Urinary bladder (tissue), 4 donors: ENCODE data around the gene PTPN14. TPM values are rescaled to one million over a fixed set of nuclear protein-coding genes. Genes with fewer than 3 reads are reported as not detected.
"Not testable (repeated sequence)": the region's sequence is repeated elsewhere in the genome, so short reads cannot be mapped to it uniquely, and the experiment has no call there.

Experiments used
- DNase-seq: peaks from one replicate; pipeline ENCODE4 v3.0.0-alpha.2; 2015; ENCODE audit errors: extremely low spot score
- H3K27ac ChIP-seq: one replicate; pipeline ENCODE4 v1.5.1; 2013; ENCODE audit warnings: low read depth, mild to moderate bottlenecking, moderate library complexity
- H3K36me3 ChIP-seq: one replicate; pipeline ENCODE4 v1.6.1; 2013; ENCODE audit warnings: mild to moderate bottlenecking, moderate library complexity; ENCODE audit not compliant: insufficient read depth
- H3K4me1 ChIP-seq: one replicate; pipeline ENCODE4 v1.6.1; 2013; ENCODE audit warnings: mild to moderate bottlenecking, moderate library complexity; ENCODE audit not compliant: insufficient read depth
- H3K4me3 ChIP-seq: one replicate; pipeline ENCODE4 v1.5.1; 2013; ENCODE audit warnings: low read depth, low read length
- WGBS: extraction: QIAGEN DNeasy Blood & Tissue Kit; methylation state at CpG from one replicate; pipeline ENCODE4 v1.1.7; 2013; 5-methylcytosine and 5-hydroxymethylcytosine counted together
- polyA plus RNA-seq: library from polyadenylated mRNA; stranded (reverse); fragments of 200-250 nt; gene quantifications from one replicate; pipeline ENCODE4 v1.2.3, GENCODE V29; 2013
- total RNA-seq: library from RNA; depleted of rRNA; stranded (reverse); fragments of >200 nt; gene quantifications from one replicate; pipeline ENCODE4 v1.2.3, GENCODE V29; 2014
- donor health status: healthy with polysubstance abuse.
- donor health status: healthy.

Gene PTPN14
- total and polyA plus RNA-seq, 2 donors: 9.0 to 39.2 TPM

DNA sequence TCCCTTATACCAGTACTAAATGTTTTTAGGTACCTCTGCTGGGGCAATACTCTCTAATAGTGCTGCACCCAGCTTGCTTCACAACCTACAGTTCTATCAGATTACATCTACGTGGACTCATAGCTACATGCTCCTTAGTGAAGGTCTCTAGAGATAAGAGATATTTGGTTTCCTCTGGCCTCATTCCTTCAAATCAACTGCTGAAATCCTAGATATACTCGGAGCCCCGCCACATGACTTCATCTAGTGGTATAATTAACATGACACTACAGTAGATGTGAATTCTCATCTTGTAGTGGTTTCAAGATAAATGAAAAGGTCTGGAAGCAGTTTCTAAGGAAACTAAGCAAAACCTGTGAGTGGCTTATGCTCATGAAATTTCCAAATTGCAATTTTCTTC is 155.1 kb downstream of the PTPN14 start:
- Histone ChIP-seq H3K4me1 (no peaks in the 10 kb centered on the region), H3K36me3 (peaks cover 3% of the 10 kb centered on the region), H3K27ac (no peak overlapping the region), H3K4me3 (no peak overlapping the region)
- DNase-seq: no peak
- 86% methylated on average over 3 of the region's 3 CpGs for WGBS

DNA sequence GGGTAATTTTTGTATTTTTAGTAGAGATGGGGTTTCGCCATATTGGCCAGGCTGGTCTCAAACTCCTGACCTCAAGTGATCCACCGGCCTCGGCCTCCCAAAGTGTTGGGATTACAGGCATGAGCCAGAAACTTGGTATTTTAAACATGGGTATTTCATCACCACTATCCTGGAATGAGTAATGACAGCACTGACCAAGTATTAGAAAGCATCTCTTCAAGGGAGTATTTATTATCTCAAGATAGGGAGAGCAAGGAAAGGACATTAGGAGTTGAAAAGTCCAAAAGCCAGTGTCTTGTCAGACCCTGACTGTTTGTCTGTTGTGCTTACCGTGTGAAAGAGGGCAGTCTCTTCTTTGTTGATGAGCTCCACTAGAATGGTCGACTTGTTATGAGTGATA is 156.8 kb downstream of the PTPN14 start:
- 88% methylated on average over 5 of the region's 5 CpGs for WGBS
- not testable (repeated sequence) for H3K4me3 ChIP-seq, DNase-seq, H3K27ac ChIP-seq, H3K4me1 ChIP-seq, H3K36me3 ChIP-seq

DNA sequence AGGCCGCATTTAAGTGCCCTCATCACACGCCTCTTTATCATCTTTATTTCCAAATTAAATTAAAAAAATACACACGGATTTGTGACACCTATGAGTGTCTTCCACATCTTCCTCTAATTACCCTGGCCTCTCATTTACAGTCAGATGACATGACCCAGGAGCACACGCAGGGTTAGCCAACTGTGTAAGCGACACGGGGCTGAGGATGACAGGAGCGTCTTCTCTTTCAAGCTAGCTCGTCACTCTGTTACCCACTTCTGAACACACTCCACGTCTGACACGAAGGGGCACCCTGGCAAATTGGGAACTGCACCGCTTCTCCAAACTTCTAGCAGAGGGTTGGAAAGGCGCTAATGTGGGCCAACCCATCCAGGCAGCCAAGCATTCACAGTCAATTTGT is 158.3 kb downstream of the PTPN14 start:
- Histone ChIP-seq H3K4me3 (no peak overlapping the region), H3K27ac (no peak overlapping the region), H3K36me3 (peaks cover 3% of the 10 kb centered on the region), H3K4me1 (no peaks in the 10 kb centered on the region)
- WGBS: 90% methylated on average over 12 of the region's 12 CpGs
- DNase-seq: no peak

DNA sequence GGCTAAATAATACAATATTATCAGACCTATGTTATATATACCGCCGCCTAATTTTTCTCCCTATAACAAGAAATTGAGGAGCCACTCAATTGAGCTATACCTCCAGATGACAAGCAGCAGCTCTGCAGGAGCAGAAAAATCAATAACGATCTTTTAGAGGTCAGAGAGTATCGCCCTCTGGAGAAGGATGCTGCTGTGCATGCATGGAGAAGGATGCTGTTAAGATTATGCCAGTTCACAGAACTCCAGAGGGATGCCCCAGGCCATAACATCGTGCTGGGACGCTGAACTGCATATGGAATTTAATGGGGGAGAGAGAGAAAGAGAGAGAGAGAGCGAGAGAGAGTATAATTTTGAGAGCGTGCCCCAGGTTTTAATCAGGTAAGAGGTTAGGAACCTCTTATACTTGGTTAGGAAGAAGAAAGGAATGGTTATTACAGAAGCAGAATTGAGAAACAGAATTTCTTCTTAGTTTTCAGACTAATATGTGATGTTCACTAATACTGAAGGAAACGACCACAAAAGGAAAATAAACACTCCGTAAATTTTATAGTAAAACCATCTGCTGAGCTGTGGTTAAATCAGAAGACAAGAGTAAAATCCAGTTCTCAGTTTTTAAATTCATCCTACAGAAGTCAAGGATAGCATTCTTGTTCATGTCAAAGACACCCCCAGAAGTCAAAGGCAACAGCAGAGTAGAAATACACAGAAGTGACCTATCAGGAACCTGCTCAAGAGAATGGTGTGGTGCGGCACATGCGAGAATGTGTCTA is 159.3 kb downstream of the PTPN14 start:
- no peak overlapping the region for H3K27ac ChIP-seq
- DNase-seq: no peak
- WGBS: 81% methylated on average over 12 of the region's 12 CpGs
- H3K36me3 ChIP-seq: peaks cover 3% of the 10 kb centered on the region
- no peaks in the 10 kb centered on the region for H3K4me1 ChIP-seq
- H3K4me3 ChIP-seq: no peak overlapping the region

- no peak for DNase-seq
- WGBS: 84% methylated on average over 4 of the region's 4 CpGs
- Histone ChIP-seq H3K27ac (no peak overlapping the region), H3K4me1 (no peaks in the 10 kb centered on the region), H3K36me3 (no peaks in the 10 kb centered on the region), H3K4me3 (no peak overlapping the region)
Measured at GRCh38 chr1:214389734-214390133, 161.7 kb downstream of the PTPN14 start.

- Histone ChIP-seq H3K4me3 (no peak overlapping the region), H3K36me3 (peaks cover 4% of the 10 kb centered on the region), H3K27ac (no peak overlapping the region), H3K4me1 (no peaks in the 10 kb centered on the region)
- no peak for DNase-seq
- WGBS: 77% methylated on average over 14 of the region's 14 CpGs
Measured at GRCh38 chr1:214386747-214387146, 164.7 kb downstream of the PTPN14 start.

- H3K4me1 ChIP-seq: no peaks in the 10 kb centered on the region
- no peak for DNase-seq
- 91% methylated on average over 7 of the region's 7 CpGs for WGBS
- H3K4me3 ChIP-seq: no peak overlapping the region
- peaks cover 4% of the 10 kb centered on the region for H3K36me3 ChIP-seq
- H3K27ac ChIP-seq: no peak overlapping the region
Measured at GRCh38 chr1:214386333-214386732, 165.1 kb downstream of the PTPN14 start.

GRCh38 chr1:214385428-214385827 is 166.0 kb downstream of the PTPN14 start:
- no peak for DNase-seq
- Histone ChIP-seq H3K36me3 (peaks cover 4% of the 10 kb centered on the region), H3K27ac (no peak overlapping the region), H3K4me1 (no peaks in the 10 kb centered on the region), H3K4me3 (no peak overlapping the region)
- WGBS: 96% methylated on average over 1 of the region's 1 CpG

- Histone ChIP-seq H3K4me3 (no peak overlapping the region), H3K4me1 (no peaks in the 10 kb centered on the region), H3K36me3 (peaks cover 4% of the 10 kb centered on the region), H3K27ac (no peak overlapping the region)
- 95% methylated on average over 18 of the region's 18 CpGs for WGBS
- DNase-seq: no peak
Measured at GRCh38 chr1:214384373-214385079, 166.9 kb downstream of the PTPN14 start.

GRCh38 chr1:214383381-214384372 is 167.7 kb downstream of the PTPN14 start:
- H3K4me3 ChIP-seq: no peak overlapping the region
- 97% methylated on average over 45 of the region's 45 CpGs for WGBS
- DNase-seq: no peak
- H3K36me3 ChIP-seq: peaks cover 4% of the 10 kb centered on the region
- no peak overlapping the region for H3K27ac ChIP-seq
- no peaks in the 10 kb centered on the region for H3K4me1 ChIP-seq

DNA sequence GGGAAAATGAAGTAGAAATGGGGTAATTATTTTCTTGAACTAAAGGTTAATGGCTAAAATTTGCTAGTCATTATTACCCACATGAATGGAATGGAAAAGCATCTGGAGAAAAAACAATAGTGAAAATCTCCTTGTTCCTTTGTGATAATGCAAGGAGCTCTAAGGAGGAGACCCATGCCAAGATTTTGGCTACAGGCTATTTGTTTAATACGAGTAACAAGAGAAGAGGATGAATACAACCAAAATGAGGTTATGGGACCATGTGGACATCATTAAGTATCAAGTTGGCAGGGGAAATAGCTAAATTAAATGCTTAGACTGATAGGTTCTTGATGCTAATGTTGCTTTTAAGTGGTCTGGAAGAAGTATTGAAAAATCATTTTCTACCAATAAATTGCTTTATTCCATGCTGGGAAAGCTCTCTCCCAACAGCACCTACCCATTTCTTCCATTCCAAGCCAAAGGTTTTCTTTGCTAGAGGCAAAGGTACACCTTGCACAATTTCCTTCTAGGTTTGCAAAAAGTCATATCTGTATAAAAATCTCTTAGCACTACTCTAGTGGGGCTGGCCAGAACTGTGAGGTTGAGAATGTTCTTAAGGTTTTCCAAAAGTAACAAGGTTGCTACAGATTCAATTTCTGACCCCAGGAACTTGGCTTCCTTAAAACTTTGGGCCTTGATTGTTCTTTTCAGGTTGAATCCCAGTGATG is 170.3 kb downstream of the PTPN14 start:
- 59% methylated on average over 1 of the region's 1 CpG for WGBS
- no peak for DNase-seq
- Histone ChIP-seq H3K27ac (no peak overlapping the region), H3K36me3 (peaks cover 4% of the 10 kb centered on the region), H3K4me3 (no peak overlapping the region), H3K4me1 (no peaks in the 10 kb centered on the region)

DNA sequence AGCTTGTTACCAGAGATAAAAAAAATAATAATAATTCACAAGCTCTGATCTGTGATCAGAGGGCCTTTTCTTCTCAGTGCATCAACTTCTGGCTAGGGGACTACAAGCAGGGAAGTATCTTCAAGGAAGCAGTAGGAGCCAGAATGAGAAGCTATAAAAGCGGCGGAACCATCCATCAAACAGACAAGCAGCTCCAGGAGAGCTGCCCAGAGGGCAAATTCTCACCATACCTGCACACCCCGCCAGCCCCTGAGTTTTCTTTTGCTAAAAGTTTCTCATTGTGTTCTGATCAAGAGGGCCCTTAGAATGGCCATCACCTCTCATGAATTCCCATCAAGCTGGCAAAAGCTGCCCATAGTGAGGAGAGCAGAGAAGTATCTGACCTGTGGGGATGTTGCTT is 171.0 kb downstream of the PTPN14 start:
- no peak for DNase-seq
- no peak overlapping the region for H3K27ac ChIP-seq
- no peak overlapping the region for H3K4me3 ChIP-seq
- peaks cover 4% of the 10 kb centered on the region for H3K36me3 ChIP-seq
- no peaks in the 10 kb centered on the region for H3K4me1 ChIP-seq
- WGBS: 72% methylated on average over 3 of the region's 3 CpGs
